SK-N-SH treated with all-trans-retinoic acid at 6 μM for 48 hours (cell line): ENCODE data around the gene CDH5.
A peak's percentile ranks its signal among the peaks of the same experiment; 100 is the strongest.

ENCODE experiments used
- ATAC-seq: fragments of 200-7000 bp; cut with Tn5 transposase; 3 replicates; pipeline ENCODE4 v1.9.1; 2020; ENCODE audit warnings: mild to moderate bottlenecking, moderate library complexity
- ARNTL ChIP-seq: fragments of 450-650 bp; formaldehyde crosslinking; IDR thresholded peaks from 2 replicates; pipeline ENCODE4 v1.5.0; 2020; ENCODE audit warnings: low read depth, mild to moderate bottlenecking, moderate library complexity, borderline replicate concordance
- BACH2 ChIP-seq: fragments of 250-450 bp; sonication (Bioruptor Pico); IDR thresholded peaks from 2 replicates; pipeline ENCODE4 v1.9.0; 2021; ENCODE audit warnings: mild to moderate bottlenecking, borderline replicate concordance
- CSDC2 ChIP-seq: fragments of 250-450 bp; sonication (Bioruptor Pico); IDR thresholded peaks from 2 replicates; pipeline ENCODE4 v1.5.0; 2020; ENCODE audit warnings: mild to moderate bottlenecking, moderate library complexity
- ESRRG ChIP-seq: fragments of 250-450 bp; sonication (Bioruptor Pico); IDR thresholded peaks from 2 replicates; pipeline ENCODE4 v1.6.1; 2021; ENCODE audit warnings: mild to moderate bottlenecking
- ISL1 ChIP-seq: fragments of 250-450 bp; sonication (Bioruptor Pico); IDR thresholded peaks from 2 replicates; pipeline ENCODE4 v2.1.2; 2022; ENCODE audit warnings: mild to moderate bottlenecking, moderate library complexity
- OSR1 ChIP-seq: fragments of 250-450 bp; sonication (Bioruptor Pico); IDR thresholded peaks from 2 replicates; pipeline ENCODE4 v1.8.0; 2022; ENCODE audit warnings: moderate library complexity, mild to moderate bottlenecking, inconsistent platforms
- PPARA ChIP-seq: fragments of 250-450 bp; sonication (Bioruptor Pico); IDR thresholded peaks from 2 replicates; pipeline ENCODE4 v1.5.0; 2020; ENCODE audit warnings: mild to moderate bottlenecking, borderline replicate concordance
- RARB ChIP-seq: fragments of 250-450 bp; sonication (Bioruptor Pico); IDR thresholded peaks from 2 replicates; pipeline ENCODE4 v1.8.0; 2021; ENCODE audit warnings: mild to moderate bottlenecking, moderate library complexity
- TCF4 ChIP-seq: fragments of 250-450 bp; sonication (Bioruptor Pico); IDR thresholded peaks from 2 replicates; pipeline ENCODE4 v1.8.0; 2021; ENCODE audit warnings: mild to moderate bottlenecking, moderate library complexity, borderline replicate concordance
- TOX ChIP-seq: fragments of 250-450 bp; sonication (Bioruptor Pico); IDR thresholded peaks from 2 replicates; pipeline ENCODE4 v1.8.0; 2021; ENCODE audit warnings: mild to moderate bottlenecking, moderate library complexity, borderline replicate concordance
- ZC3H10 ChIP-seq: fragments of 250-450 bp; sonication (Bioruptor Pico); IDR thresholded peaks from 2 replicates; pipeline ENCODE4 v1.5.1; 2021; ENCODE audit warnings: mild to moderate bottlenecking, moderate library complexity
- ZFP3 ChIP-seq: fragments of 250-450 bp; sonication (Bioruptor Pico); IDR thresholded peaks from 2 replicates; pipeline ENCODE4 v1.5.0; 2020; ENCODE audit warnings: mild to moderate bottlenecking, moderate library complexity
- ZNF565 ChIP-seq: fragments of 450-650 bp; formaldehyde crosslinking; conservative IDR thresholded peaks from 2 replicates; pipeline ENCODE4 v1.5.0; 2020; ENCODE audit warnings: low read depth, mild to moderate bottlenecking, moderate library complexity
- ZNF70 ChIP-seq: fragments of 450-650 bp; formaldehyde crosslinking; IDR thresholded peaks from 2 replicates; pipeline ENCODE4 v1.5.0; 2020; ENCODE audit warnings: mild to moderate bottlenecking, moderate library complexity
- TF ChIP-seq, protein P1 (sequence below): fragments of 250-450 bp; sonication (Bioruptor Pico); IDR thresholded peaks from 2 replicates; pipeline ENCODE4 v1.5.1; 2020; ENCODE audit warnings: low read depth, mild to moderate bottlenecking, moderate library complexity
- TF ChIP-seq, protein P2 (sequence below): fragments of 250-450 bp; sonication (Bioruptor Pico); IDR thresholded peaks from 2 replicates; pipeline ENCODE4 v1.5.0; 2020; ENCODE audit warnings: mild to moderate bottlenecking, moderate library complexity
- TF ChIP-seq, protein P3 (sequence below): fragments of 250-450 bp; sonication (Bioruptor Pico); IDR thresholded peaks from 2 replicates; pipeline ENCODE4 v1.8.0; 2021; ENCODE audit warnings: low read depth, mild to moderate bottlenecking, moderate library complexity, borderline replicate concordance
- TF ChIP-seq, protein P4 (sequence below): fragments of 250-450 bp; sonication (Bioruptor Pico); IDR thresholded peaks from 2 replicates; pipeline ENCODE4 v1.8.0; 2020; ENCODE audit warnings: mild to moderate bottlenecking, moderate library complexity, borderline replicate concordance
- TF ChIP-seq, protein P5 (sequence below): fragments of 250-450 bp; sonication (Bioruptor Pico); IDR thresholded peaks from 2 replicates; pipeline ENCODE4 v1.5.1; 2021; ENCODE audit warnings: mild to moderate bottlenecking, moderate library complexity

CDH5 gene

DNA sequence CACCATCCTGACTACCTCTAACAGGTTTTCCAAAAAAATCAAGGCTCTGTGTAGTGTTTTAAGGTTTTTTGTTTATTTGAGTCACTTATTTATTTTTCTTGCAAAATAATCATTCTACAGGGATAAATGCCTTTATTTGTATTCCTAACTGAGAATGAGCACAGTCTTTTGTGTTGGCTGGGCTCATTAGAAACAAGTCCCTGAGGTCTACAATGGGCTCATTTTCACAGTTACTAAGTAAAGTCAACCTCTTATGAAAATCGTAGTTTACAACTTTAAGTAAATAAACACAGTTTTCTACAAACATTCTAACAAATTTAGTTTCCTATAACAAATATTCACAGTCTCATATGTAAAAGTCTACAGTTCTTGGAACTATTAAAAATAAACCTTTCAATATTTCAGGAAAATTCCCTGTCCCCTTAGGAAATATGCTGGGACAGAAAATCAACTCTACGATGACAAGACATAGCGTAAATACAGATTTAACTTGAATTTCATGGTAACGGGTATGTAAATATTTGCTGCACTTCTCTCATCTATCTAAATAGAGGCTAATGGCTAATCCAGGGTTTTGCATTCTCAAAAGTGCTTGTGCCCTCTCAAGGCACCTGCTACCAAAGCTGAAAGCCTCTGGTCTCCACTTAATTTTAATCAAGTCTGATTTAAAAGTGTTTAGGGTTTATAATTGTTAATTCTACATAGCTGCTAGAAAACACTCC, 31.5 kb upstream of the CDH5 start:
- ATAC-seq: no peak
- no peak for TF ChIP-seq ISL1 (CRISPR knock-in tag)
- TF ChIP-seq, protein P1, sequence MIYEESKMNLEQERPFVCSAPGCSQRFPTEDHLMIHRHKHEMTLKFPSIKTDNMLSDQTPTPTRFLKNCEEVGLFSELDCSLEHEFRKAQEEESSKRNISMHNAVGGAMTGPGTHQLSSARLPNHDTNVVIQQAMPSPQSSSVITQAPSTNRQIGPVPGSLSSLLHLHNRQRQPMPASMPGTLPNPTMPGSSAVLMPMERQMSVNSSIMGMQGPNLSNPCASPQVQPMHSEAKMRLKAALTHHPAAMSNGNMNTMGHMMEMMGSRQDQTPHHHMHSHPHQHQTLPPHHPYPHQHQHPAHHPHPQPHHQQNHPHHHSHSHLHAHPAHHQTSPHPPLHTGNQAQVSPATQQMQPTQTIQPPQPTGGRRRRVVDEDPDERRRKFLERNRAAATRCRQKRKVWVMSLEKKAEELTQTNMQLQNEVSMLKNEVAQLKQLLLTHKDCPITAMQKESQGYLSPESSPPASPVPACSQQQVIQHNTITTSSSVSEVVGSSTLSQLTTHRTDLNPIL (CRISPR knock-in tag): no peak

DNA sequence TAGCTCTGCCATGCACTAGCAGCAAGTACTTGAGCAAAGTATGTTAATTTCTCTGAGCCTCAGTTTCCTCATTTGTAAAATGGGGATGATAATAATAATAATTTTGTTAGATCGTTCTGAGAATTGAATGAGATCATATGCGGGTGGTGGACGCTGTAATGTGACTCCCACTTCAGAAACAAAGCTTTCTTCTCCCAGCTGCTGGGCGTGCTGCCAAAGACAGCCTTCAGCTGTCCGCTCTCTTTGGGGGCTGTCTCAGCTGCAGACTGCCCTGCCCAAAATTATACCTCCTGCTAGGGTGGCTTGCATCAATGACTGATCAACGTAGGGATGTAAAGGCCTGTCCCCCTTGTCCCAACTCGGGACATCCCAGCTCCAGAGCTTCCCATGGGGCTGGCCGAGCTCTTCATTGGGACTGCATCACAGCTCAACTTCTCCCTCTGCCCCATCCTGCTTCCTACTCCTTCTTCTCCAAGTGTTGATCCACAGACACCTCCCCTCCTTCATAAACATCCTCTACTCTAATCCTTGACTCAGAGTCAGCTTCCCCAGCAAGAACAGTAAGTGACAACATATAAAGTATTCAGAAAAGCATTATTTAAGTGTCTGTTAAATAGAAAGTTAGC, 30.7 kb upstream of the CDH5 start:
- no peak for TF ChIP-seq PPARA (CRISPR knock-in tag)
- TF ChIP-seq ZNF70: no peak
- TF ChIP-seq, all 23 proteins: peak for 0
- peak; percentile 31; the same call in 1 of the 3 replicates for ATAC-seq

DNA sequence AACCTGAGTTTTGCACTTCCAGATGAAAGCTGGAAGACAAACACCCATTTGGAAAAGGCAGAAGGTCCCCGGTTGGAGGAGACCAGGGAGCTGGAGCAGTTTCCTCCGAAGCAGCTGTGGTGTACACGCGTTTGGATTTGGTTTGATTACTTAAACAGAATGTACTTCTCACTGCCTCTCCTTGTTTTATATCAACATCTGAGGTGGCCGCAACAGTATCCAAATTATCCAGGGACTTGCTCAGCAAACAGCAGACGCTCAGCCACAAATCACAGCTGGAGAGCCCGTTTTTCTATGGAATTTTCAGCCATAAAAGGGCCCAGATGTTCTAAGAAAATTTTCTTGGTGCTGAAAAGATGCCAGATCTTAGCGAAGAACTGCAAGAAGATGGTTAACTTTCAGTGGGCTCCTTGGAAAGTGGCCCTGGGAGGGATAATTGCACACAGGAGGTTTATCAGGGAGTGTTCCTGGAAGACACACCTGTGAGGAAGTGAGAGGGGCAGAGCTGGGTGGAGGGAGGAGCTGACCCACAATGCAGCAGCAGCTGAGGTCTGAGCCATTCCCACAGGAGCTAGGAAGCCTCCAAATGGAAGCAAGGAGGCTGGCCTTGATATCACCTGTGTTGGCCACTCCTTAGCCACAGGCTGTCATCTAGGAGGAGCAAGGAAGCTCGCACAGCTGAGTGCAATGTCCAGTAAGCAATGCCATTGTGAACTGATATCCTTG, 28.9 kb upstream of the CDH5 start:
- no peak for ATAC-seq
- TF ChIP-seq BACH2 (no peak), OSR1 (CRISPR knock-in tag) (no peak), PPARA (CRISPR knock-in tag) (no peak), ZNF565 (CRISPR knock-in tag) (no peak), ISL1 (CRISPR knock-in tag) (no peak), ZNF70 (no peak), ESRRG (CRISPR knock-in tag) (no peak), CSDC2 (CRISPR knock-in tag) (no peak), TOX (no peak), ARNTL (CRISPR knock-in tag) (no peak)
- TF ChIP-seq, protein P2, sequence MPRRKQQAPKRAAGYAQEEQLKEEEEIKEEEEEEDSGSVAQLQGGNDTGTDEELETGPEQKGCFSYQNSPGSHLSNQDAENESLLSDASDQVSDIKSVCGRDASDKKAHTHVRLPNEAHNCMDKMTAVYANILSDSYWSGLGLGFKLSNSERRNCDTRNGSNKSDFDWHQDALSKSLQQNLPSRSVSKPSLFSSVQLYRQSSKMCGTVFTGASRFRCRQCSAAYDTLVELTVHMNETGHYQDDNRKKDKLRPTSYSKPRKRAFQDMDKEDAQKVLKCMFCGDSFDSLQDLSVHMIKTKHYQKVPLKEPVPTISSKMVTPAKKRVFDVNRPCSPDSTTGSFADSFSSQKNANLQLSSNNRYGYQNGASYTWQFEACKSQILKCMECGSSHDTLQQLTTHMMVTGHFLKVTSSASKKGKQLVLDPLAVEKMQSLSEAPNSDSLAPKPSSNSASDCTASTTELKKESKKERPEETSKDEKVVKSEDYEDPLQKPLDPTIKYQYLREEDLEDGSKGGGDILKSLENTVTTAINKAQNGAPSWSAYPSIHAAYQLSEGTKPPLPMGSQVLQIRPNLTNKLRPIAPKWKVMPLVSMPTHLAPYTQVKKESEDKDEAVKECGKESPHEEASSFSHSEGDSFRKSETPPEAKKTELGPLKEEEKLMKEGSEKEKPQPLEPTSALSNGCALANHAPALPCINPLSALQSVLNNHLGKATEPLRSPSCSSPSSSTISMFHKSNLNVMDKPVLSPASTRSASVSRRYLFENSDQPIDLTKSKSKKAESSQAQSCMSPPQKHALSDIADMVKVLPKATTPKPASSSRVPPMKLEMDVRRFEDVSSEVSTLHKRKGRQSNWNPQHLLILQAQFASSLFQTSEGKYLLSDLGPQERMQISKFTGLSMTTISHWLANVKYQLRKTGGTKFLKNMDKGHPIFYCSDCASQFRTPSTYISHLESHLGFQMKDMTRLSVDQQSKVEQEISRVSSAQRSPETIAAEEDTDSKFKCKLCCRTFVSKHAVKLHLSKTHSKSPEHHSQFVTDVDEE (CRISPR knock-in tag): no peak
- TF ChIP-seq, protein P3, sequence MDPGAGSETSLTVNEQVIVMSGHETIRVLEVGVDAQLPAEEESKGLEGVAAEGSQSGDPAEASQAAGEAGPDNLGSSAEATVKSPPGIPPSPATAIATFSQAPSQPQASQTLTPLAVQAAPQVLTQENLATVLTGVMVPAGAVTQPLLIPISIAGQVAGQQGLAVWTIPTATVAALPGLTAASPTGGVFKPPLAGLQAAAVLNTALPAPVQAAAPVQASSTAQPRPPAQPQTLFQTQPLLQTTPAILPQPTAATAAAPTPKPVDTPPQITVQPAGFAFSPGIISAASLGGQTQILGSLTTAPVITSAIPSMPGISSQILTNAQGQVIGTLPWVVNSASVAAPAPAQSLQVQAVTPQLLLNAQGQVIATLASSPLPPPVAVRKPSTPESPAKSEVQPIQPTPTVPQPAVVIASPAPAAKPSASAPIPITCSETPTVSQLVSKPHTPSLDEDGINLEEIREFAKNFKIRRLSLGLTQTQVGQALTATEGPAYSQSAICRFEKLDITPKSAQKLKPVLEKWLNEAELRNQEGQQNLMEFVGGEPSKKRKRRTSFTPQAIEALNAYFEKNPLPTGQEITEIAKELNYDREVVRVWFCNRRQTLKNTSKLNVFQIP (CRISPR knock-in tag): no peak
- TF ChIP-seq, protein P4, sequence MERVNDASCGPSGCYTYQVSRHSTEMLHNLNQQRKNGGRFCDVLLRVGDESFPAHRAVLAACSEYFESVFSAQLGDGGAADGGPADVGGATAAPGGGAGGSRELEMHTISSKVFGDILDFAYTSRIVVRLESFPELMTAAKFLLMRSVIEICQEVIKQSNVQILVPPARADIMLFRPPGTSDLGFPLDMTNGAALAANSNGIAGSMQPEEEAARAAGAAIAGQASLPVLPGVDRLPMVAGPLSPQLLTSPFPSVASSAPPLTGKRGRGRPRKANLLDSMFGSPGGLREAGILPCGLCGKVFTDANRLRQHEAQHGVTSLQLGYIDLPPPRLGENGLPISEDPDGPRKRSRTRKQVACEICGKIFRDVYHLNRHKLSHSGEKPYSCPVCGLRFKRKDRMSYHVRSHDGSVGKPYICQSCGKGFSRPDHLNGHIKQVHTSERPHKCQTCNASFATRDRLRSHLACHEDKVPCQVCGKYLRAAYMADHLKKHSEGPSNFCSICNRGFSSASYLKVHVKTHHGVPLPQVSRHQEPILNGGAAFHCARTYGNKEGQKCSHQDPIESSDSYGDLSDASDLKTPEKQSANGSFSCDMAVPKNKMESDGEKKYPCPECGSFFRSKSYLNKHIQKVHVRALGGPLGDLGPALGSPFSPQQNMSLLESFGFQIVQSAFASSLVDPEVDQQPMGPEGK (CRISPR knock-in tag): no peak

DNA sequence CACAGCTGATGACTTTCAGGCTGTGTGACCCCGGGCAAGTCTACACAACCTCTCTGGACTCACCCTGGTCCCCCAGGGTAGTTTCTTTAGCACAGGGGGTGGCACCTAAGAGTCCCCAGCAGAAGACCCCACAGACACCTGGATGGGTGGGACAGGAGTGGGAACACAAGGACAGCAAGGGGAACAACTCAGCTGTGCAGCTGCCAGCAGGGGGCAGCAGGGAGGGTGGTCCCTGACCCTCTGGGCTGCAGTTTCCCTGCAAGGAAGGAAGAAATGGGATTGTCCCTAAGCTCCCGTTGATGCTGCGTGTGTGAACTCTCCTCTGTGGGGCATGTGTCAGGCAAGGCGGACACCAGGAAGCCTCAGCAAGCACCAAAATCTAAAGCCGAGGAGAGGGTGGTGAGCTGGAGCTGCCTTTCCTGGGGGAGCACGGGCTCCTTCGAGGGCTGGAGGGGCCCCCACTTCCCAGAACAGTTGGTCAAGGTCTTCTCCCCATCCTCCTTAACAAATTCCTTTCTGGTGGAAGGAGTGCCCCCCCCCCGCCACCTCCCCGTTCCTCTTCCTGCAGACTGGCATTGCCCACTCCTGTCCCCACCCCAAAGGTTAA, 24.1 kb upstream of the CDH5 start:
- TF ChIP-seq ARNTL (CRISPR knock-in tag) (no peak), RARB (CRISPR knock-in tag) (no peak), ZC3H10 (CRISPR knock-in tag) (no peak), OSR1 (CRISPR knock-in tag) (no peak), ESRRG (CRISPR knock-in tag) (no peak), BACH2 (no peak), CSDC2 (CRISPR knock-in tag) (no peak), ZNF70 (no peak), ZFP3 (CRISPR knock-in tag) (no peak), ZNF565 (CRISPR knock-in tag) (no peak), ISL1 (CRISPR knock-in tag) (no peak), TCF4 (no peak), PPARA (CRISPR knock-in tag) (no peak)
- TF ChIP-seq, protein P5, sequence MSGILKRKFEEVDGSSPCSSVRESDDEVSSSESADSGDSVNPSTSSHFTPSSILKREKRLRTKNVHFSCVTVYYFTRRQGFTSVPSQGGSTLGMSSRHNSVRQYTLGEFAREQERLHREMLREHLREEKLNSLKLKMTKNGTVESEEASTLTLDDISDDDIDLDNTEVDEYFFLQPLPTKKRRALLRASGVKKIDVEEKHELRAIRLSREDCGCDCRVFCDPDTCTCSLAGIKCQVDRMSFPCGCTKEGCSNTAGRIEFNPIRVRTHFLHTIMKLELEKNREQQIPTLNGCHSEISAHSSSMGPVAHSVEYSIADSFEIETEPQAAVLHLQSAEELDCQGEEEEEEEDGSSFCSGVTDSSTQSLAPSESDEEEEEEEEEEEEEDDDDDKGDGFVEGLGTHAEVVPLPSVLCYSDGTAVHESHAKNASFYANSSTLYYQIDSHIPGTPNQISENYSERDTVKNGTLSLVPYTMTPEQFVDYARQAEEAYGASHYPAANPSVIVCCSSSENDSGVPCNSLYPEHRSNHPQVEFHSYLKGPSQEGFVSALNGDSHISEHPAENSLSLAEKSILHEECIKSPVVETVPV (CRISPR knock-in tag): no peak
- peak; percentile 84 for ATAC-seq
